Activated CD4-positive, CD25-positive, alpha-beta regulatory T cell treated with anti-CD3 and anti-CD28 coated beads, Interleukin-2, amount 50 U/mL, for 16 hours (primary cell): Measurements from ENCODE around the gene DMTF1.
A peak's percentile ranks its signal among the peaks of the same experiment; 100 is the strongest.
"Not testable (repeated sequence)": the region's sequence is repeated elsewhere in the genome, so short reads cannot be mapped to it uniquely, and the experiment has no call there.

Source experiments
- DNase-seq: peaks from one replicate; pipeline ENCODE4 v3.0.0-alpha.2; 2020; ENCODE audit warnings: low read depth, low spot score

DMTF1 gene

GRCh38 chr7:87152112-87152896 is at the start of gene DMTF1:
Gene DMTF1, plus strand, starts transcription at chr7:87152453. Its CDS starts 12,489 bp downstream, at chr7:87164942.
- peak; percentile 69 for DNase-seq

GRCh38 chr7:87105401-87105800 is 46.9 kb upstream of the DMTF1 start:
- DNase-seq, result no peak

GRCh38 chr7:87106974-87107612 is 45.2 kb upstream of the DMTF1 start:
- no peak for DNase-seq

- DNase-seq, result no peak
Observed at GRCh38 chr7:87107949-87108776, 44.1 kb upstream of the DMTF1 start.

- DNase-seq, result no peak
Observed at GRCh38 chr7:87110778-87111177, 41.5 kb upstream of the DMTF1 start.

GRCh38 chr7:87111877-87112276 is 40.4 kb upstream of the DMTF1 start:
- DNase-seq, result no peak

- no peak for DNase-seq
Observed at GRCh38 chr7:87113077-87113476, 39.2 kb upstream of the DMTF1 start.

GRCh38 chr7:87113904-87114303 is 38.3 kb upstream of the DMTF1 start:
- not testable (repeated sequence) for DNase-seq

- not testable (repeated sequence) for DNase-seq
Observed at GRCh38 chr7:87115772-87116171, 36.5 kb upstream of the DMTF1 start.

GRCh38 chr7:87116315-87116714 is 35.9 kb upstream of the DMTF1 start:
- DNase-seq, result no peak

GRCh38 chr7:87119581-87119980 is 32.7 kb upstream of the DMTF1 start:
- no peak for DNase-seq

- no peak for DNase-seq
Observed at GRCh38 chr7:87123105-87123504, 29.1 kb upstream of the DMTF1 start.

GRCh38 chr7:87127019-87127418 is 25.2 kb upstream of the DMTF1 start:
- DNase-seq, result no peak

GRCh38 chr7:87128861-87129267 is 23.4 kb upstream of the DMTF1 start:
- no peak for DNase-seq

GRCh38 chr7:87129332-87129731 is 22.9 kb upstream of the DMTF1 start:
- no peak for DNase-seq

- no peak for DNase-seq
Observed at GRCh38 chr7:87129848-87130247, 22.4 kb upstream of the DMTF1 start.

GRCh38 chr7:87131771-87132170 is 20.5 kb upstream of the DMTF1 start:
- DNase-seq, result no peak

GRCh38 chr7:87137271-87137670 is 15.0 kb upstream of the DMTF1 start:
- no peak for DNase-seq

GRCh38 chr7:87139514-87139913 is 12.7 kb upstream of the DMTF1 start:
- DNase-seq, result no peak

GRCh38 chr7:87140271-87140748 is 11.9 kb upstream of the DMTF1 start:
- no peak for DNase-seq

GRCh38 chr7:87144173-87144657 is 8.0 kb upstream of the DMTF1 start:
- no peak for DNase-seq
